ENCODE measurements around the gene PHYHD1.

PHYHD1 gene

GRCh38 chr9:128885376-128885775 lies 35.4 kb upstream of the PHYHD1 start:
- no peak for TF ChIP-seq CTCF (IDR thresholded peaks at IDR 0.05; ENCODE audit: control extremely low read depth, extremely low read depth, low read depth, missing control alignments)
- CTCF ChIA-PET: no interaction called here
- DNase-seq (ENCODE audit: extremely low spot score): no peak
- POLR2A ChIA-PET: no interaction called here

GRCh38 chr9:128885798-128886197 lies 35.0 kb upstream of the PHYHD1 start:
- CTCF ChIA-PET: interaction anchor here (2.7 kb wide), 1 partner anchor 24 kb away, joined by 10 read pairs; no protein-coding TSS in a partner anchor

GRCh38 chr9:128886211-128886891 lies 34.4 kb upstream of the PHYHD1 start:
- TF ChIP-seq CTCF (IDR thresholded peaks at IDR 0.05; ENCODE audit: control extremely low read depth, extremely low read depth, low read depth, missing control alignments): no peak
- CTCF ChIA-PET: interaction anchor here (2.7 kb wide), 1 partner anchor 24 kb away, joined by 10 read pairs; no protein-coding TSS in a partner anchor
- no peak for DNase-seq (ENCODE audit: extremely low spot score)
- POLR2A ChIA-PET: no interaction called here

More at GRCh38 chr9:128885798-128886197, 35.0 kb upstream of the PHYHD1 start:
- TF ChIP-seq CTCF (IDR thresholded peaks at IDR 0.05; ENCODE audit: control extremely low read depth, extremely low read depth, low read depth, missing control alignments): no peak
- DNase-seq (ENCODE audit: extremely low spot score): no peak
- POLR2A ChIA-PET: no interaction called here

GRCh38 chr9:128887049-128887448 lies 33.7 kb upstream of the PHYHD1 start:
- DNase-seq (ENCODE audit: extremely low spot score): no peak
- no peak for TF ChIP-seq CTCF (IDR thresholded peaks at IDR 0.05; ENCODE audit: control extremely low read depth, extremely low read depth, low read depth, missing control alignments)
- CTCF ChIA-PET: interaction anchor here (2.7 kb wide), 1 partner anchor 25 kb away, joined by 10 read pairs; no protein-coding TSS in a partner anchor
- POLR2A ChIA-PET: no interaction called here

- POLR2A ChIA-PET: no interaction called here
- no peak for DNase-seq (ENCODE audit: extremely low spot score)
- CTCF ChIA-PET: interaction anchor here (0.9 to 2.7 kb wide), 2 partner anchors 13 to 26 kb away, joined by 3 to 10 read pairs; no protein-coding TSS in a partner anchor
- TF ChIP-seq CTCF (IDR thresholded peaks at IDR 0.05; ENCODE audit: control extremely low read depth, extremely low read depth, low read depth, missing control alignments): no peak
Measured at GRCh38 chr9:128887914-128888350, 32.9 kb upstream of the PHYHD1 start.

- POLR2A ChIA-PET: no interaction called here
- CTCF ChIA-PET: interaction anchor here (1.7 kb wide), 1 partner anchor 9 kb away, joined by 5 read pairs; no protein-coding TSS in a partner anchor
- TF ChIP-seq CTCF (IDR thresholded peaks at IDR 0.05; ENCODE audit: control extremely low read depth, extremely low read depth, low read depth, missing control alignments): no peak
- no peak for DNase-seq (ENCODE audit: extremely low spot score)
Measured at GRCh38 chr9:128891321-128892220, 29.2 kb upstream of the PHYHD1 start.

Measured in GM10248 (cell line).